Lower lobe of right lung (tissue), 2 donors: Measurements from ENCODE around the gene TTBK2. TPM values are rescaled to one million over a fixed set of nuclear protein-coding genes. Genes with fewer than 3 reads are reported as not detected.

ENCODE experiments used
- ATAC-seq, 2 donors: fragments of 200-7000 bp; cut with Tn5 transposase; one replicate each; pipeline ENCODE4 v1.9.1; 2020 to 2022; ENCODE audit warnings: mild to moderate bottlenecking in 2 of 2, moderate library complexity in 2 of 2
- DNase-seq: peaks from one replicate; pipeline ENCODE4 v3.0.0-alpha.2; 2020
- H3K27ac ChIP-seq: fragments of 200-600 bp; one replicate; pipeline ENCODE4 v1.8.0; 2022
- H3K27me3 ChIP-seq: fragments of 200-600 bp; one replicate; pipeline ENCODE4 v1.8.0; 2022; ENCODE audit warnings: low read depth
- H3K36me3 ChIP-seq: fragments of 200-600 bp; one replicate; pipeline ENCODE4 v1.8.0; 2022; ENCODE audit warnings: mild to moderate bottlenecking
- H3K4me1 ChIP-seq: fragments of 200-600 bp; one replicate; pipeline ENCODE4 v1.8.0; 2022
- H3K4me3 ChIP-seq: fragments of 200-600 bp; one replicate; pipeline ENCODE4 v1.8.0; 2022; ENCODE audit warnings: mild to moderate bottlenecking
- H3K9me3 ChIP-seq: fragments of 200-600 bp; one replicate; pipeline ENCODE4 v1.8.0; 2022
- intact Hi-C: fragments of 100-400 bp; cut with DNase I; formaldehyde crosslinking; loops from one replicate; pipeline ENCODE4 v1.11.0; 2022
- total RNA-seq: library from RNA; stranded (reverse); fragmentation: NEBNext Ultra II Directional; extraction: Animal tissue kit (Norgen Biotek cat#: 25700); gene quantifications from one replicate; pipeline ENCODE4 v1.2.1, GENCODE V29; 2021
- TF ChIP-seq, protein P1 (sequence below): fragments of 200-600 bp; IDR thresholded peaks from one replicate; pipeline ENCODE4 v1.8.0; 2022; ENCODE audit warnings: antibody characterized with exemption, mild to moderate bottlenecking
- donor health status: DM: no; HTN: yes; CAD: no; lungs with severe emphysema.

The TTBK2 gene
- total RNA-seq, 1 donor from 2014 or later = 19.1 TPM

DNA sequence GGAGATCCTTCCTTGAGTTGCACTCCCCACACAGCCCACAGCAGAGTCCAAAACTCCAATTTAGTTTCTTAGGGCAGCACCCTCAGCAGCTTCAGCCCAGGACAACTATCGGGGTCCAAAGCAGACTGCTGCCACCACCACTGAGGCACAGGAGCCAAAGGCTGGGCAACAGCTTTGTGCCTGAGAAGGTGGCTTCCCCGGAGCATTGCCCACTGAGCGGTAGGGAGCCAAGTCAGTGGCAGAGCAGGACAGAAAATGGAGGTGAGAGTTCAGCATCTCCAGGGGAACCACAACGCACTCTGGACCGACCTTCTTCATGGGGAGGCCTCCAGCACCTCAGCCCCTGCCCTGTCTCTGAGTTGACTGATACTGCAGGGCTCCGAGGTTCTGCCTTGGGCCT is 227.1 kb downstream of the TTBK2 start:
- Histone ChIP-seq H3K4me1 (no peaks in the 10 kb centered on the region), H3K27me3 (no peaks in the 10 kb centered on the region), H3K9me3 (no peaks in the 10 kb centered on the region), H3K4me3 (no peak overlapping the region), H3K36me3 (peaks cover 92% of the 10 kb centered on the region), H3K27ac (no peak overlapping the region)
- TF ChIP-seq, protein P1, sequence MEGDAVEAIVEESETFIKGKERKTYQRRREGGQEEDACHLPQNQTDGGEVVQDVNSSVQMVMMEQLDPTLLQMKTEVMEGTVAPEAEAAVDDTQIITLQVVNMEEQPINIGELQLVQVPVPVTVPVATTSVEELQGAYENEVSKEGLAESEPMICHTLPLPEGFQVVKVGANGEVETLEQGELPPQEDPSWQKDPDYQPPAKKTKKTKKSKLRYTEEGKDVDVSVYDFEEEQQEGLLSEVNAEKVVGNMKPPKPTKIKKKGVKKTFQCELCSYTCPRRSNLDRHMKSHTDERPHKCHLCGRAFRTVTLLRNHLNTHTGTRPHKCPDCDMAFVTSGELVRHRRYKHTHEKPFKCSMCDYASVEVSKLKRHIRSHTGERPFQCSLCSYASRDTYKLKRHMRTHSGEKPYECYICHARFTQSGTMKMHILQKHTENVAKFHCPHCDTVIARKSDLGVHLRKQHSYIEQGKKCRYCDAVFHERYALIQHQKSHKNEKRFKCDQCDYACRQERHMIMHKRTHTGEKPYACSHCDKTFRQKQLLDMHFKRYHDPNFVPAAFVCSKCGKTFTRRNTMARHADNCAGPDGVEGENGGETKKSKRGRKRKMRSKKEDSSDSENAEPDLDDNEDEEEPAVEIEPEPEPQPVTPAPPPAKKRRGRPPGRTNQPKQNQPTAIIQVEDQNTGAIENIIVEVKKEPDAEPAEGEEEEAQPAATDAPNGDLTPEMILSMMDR = no peak
- intact Hi-C loops = no loop called here
- ATAC-seq (no peak), DNase-seq (no peak)

DNA sequence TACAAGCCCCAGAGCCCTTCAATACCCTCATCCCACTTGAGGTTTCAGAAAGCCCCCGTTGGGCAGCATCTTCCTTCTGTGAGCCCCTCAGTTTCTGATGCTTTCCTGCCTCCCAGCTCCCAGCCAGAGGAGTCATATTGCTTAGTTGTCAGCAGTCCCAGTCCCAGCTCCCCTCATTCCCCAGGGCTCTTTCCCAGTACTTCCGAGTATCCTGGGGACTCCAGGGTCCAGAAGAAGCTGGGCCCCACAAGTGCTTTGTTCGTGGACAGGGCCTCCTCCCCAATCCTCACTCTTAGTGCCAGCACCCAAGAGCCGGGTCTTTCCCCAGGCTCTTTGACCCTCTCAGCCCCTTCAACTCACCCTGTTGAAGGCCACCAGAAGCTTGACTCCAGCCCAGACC is 227.6 kb downstream of the TTBK2 start:
- no peaks in the 10 kb centered on the region for H3K27me3 ChIP-seq
- H3K27ac ChIP-seq = no peak overlapping the region
- DNase-seq = no peak
- TF ChIP-seq, protein P1 = no peak
- ATAC-seq = no peak
- no peaks in the 10 kb centered on the region for H3K4me1 ChIP-seq
- H3K4me3 ChIP-seq = no peak overlapping the region
- intact Hi-C loops = no loop called here
- H3K36me3 ChIP-seq = peaks cover 94% of the 10 kb centered on the region
- H3K9me3 ChIP-seq = no peaks in the 10 kb centered on the region

DNA sequence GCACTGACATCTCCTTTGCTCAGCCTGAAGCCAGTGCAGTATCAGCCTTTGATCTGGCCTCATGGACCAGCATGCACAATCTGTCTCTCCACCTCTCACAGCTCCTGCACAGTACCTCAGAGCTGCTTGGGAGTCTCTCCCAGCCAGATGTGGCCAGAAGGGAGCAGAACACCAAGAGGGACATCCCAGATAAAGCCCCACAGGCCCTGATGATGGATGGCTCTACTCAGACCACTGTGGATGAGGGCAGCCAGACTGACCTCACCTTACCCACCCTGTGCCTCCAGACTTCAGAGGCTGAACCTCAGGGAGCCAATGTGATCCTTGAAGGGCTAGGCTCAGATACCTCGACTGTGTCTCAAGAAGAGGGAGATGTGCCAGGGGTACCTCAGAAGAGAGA is 228.0 kb downstream of the TTBK2 start:
- H3K4me3 ChIP-seq = no peak overlapping the region
- H3K4me1 ChIP-seq = no peaks in the 10 kb centered on the region
- H3K27me3 ChIP-seq = no peaks in the 10 kb centered on the region
- no peak overlapping the region for H3K27ac ChIP-seq
- intact Hi-C loops = no loop called here
- DNase-seq (no peak), ATAC-seq (peak in 1 of 2 donors; percentile 21)
- H3K36me3 ChIP-seq = peaks cover 94% of the 10 kb centered on the region
- TF ChIP-seq, protein P1 = no peak
- no peaks in the 10 kb centered on the region for H3K9me3 ChIP-seq

DNA sequence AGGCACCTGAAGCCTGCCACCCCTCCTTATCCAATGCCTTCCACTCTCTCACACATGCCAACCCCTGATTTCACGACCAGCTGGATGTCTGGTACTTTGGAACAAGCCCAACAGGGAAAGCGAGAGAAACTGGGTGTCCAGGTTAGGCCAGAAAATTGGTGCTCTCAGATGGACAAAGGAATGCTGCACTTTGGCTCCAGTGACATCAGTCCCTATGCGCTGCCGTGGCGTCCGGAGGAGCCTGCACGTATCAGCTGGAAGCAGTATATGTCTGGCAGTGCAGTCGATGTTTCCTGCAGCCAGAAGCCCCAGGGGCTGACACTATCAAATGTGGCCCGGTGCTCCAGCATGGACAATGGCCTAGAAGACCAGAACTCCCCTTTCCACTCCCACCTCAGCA is 228.8 kb downstream of the TTBK2 start:
- H3K27ac ChIP-seq = no peak overlapping the region
- DNase-seq (no peak), ATAC-seq (no peak)
- no peak overlapping the region for H3K4me3 ChIP-seq
- H3K36me3 ChIP-seq = peaks cover 94% of the 10 kb centered on the region
- no peaks in the 10 kb centered on the region for H3K27me3 ChIP-seq
- intact Hi-C loops = no loop called here
- TF ChIP-seq, protein P1 = no peak
- no peaks in the 10 kb centered on the region for H3K9me3 ChIP-seq
- no peaks in the 10 kb centered on the region for H3K4me1 ChIP-seq

DNA sequence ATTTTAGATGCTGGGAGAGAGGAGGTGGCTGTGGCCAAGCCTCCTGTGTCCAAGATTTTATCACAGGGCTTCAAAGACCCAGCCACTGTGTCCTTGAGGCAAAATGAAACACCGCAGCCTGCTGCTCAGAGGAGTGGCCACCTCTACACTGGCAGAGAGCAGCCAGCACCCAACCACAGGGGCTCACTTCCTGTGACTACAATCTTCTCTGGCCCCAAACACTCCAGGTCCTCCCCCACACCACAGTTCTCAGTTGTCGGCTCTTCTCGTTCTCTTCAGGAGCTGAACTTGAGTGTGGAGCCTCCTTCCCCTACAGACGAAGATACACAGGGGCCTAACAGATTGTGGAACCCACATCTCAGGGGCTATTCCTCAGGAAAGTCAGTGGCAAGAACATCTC is 229.3 kb downstream of the TTBK2 start:
- Histone ChIP-seq H3K4me1 (no peaks in the 10 kb centered on the region), H3K27ac (no peak overlapping the region), H3K27me3 (no peaks in the 10 kb centered on the region), H3K4me3 (no peak overlapping the region), H3K9me3 (no peaks in the 10 kb centered on the region), H3K36me3 (peaks cover 94% of the 10 kb centered on the region)
- ATAC-seq = no peak
- intact Hi-C loops = no loop called here
- TF ChIP-seq, protein P1 = no peak
- no peak for DNase-seq

Other genes starting within 250 kb of the TTBK2 start
- gene CDAN1, start 183.7 kb downstream of the TTBK2 start, total RNA-seq = 11.3 TPM
- 32.5 TPM for gene UBR1, start 185.3 kb upstream of the TTBK2 start, total RNA-seq
- gene TMEM62, start 212.8 kb upstream of the TTBK2 start, total RNA-seq = 26.2 TPM